Stimulated activated CD4-positive, alpha-beta T cell treated with anti-CD3 and anti-CD28 coated beads, Interleukin-4, amount 100 ng/mL, for 24 hours (primary cell): ENCODE measurements around the gene ACBD6.

ENCODE experiments used
- DNase-seq: peaks from one replicate; pipeline ENCODE4 v3.0.0-alpha.2; 2020

Gene ACBD6

DNA sequence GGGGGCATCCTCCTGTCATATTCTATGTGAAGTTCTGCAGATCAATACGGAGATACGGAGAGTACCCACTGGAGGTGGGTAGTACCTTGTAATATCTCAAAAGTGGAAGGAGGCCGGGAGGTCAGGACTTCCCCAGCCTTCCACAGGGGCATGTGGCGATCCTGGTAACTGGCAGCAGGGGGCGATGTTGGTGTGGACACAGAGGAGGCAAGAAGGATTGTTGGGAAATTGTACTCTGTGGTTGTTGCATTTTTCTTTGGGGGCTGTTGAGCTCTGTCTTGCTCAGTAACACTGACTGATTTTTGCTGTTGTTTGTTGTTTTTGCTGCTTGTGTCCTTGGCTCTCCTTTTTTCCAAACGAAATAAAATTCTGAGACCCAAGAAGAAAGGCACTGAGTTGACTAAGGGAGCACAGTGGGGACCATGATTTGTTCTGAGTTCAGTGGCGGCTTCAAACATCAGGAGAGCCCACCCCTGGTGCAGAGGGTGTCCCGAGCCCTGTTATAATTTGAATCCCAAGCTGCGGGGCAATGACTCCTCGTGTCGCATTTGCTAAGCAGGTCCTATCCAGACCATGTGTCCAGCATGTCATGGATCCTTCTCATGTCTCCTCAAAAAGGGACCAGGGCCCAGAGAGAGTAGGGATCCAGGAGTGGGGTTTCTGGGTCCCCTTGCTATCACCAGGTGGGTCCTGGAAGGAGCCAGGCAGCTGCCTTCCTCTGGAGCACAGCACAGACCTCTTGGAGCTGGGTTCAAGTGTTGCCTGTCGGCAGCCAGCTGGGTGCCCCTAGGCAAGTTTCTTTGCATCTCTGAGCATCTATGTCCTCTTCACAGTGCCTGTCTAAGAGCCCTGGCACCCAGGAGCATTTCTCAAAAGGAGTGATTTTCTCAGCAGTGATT, 249.5 kb downstream of the ACBD6 start:
- DNase-seq, result peak; percentile 74

DNA sequence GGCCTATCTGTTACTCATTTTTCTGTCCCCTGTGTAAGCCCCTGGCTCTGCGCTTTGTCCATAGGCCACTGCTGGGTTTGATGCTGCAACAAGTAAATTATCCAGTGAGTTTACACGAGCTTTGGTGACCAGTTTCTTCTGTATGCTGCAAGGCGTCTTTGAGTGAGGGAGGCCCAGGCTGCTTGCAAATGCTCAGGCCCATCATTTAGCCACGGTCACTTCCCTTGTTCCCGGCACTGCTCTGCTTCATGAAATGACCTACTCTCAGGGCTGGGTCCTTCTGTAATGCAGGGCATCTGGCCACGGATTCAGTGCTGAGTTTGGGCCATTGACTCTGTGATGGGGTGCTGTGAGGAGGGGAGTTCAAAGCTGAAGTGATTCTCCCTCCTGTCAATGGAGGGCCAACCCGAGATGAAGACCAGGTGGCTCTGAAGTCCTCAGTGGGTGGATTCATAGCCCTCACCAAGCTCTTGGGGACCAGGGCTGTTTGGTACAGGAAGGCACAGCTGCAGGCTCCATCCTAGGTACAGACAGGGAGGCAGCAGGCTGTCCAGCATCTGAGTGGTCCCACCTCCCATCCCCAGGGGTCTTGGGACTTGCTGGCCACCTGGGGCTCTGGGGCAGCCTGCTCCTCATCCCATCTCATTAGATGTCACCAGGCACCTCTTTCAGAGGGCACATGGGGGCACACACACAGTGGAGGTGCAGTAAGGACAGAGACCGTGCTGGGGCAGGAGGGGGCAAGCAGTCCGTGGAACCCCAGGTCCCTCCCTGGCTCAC, 250.7 kb downstream of the ACBD6 start:
- no peak for DNase-seq

DNA sequence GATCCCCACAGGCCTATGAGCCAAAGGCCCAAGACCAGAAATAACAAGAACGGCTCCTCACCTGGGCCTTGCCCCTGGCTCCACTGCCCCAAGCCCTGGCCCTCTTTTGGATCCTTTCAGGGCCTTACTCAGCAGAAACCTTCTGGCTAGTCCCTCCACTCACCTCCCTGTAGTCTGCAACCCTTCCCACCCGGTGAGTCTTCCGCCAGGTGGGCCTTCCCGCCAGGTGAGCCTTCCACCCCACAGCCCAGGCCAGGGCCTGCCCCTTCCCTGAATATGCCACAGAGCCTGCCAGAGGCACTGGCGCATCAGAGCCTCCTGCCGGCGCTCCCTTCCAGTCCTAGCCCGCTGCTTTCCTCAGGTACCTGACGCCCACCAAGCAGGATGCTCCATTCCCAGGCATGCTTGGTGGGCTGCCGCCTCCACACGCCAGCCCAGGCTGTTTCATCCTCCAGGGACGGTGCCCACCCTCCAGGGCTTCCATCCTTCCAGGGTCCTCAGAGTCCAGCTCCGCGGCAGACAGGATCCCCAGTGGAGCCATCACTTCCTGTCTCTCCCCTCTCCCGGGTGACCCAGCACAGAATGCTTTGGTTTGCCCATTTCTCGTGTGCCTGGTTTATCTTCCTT, 251.4 kb downstream of the ACBD6 start:
- no peak for DNase-seq

DNA sequence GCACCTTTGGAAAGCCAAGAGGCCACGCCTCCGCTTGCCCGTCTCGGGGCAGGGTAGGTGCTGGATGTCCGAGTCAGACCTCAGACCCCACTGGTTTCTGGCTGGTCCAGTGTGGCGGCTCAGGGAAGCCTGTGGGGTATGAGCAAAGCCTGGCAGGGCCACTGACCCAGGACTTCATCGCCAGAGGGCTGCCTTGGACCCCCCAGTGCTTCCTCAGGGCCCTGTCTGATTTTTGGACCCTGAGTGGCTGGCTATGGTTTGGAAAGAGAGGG, 251.9 kb downstream of the ACBD6 start:
- DNase-seq, result no peak

DNA sequence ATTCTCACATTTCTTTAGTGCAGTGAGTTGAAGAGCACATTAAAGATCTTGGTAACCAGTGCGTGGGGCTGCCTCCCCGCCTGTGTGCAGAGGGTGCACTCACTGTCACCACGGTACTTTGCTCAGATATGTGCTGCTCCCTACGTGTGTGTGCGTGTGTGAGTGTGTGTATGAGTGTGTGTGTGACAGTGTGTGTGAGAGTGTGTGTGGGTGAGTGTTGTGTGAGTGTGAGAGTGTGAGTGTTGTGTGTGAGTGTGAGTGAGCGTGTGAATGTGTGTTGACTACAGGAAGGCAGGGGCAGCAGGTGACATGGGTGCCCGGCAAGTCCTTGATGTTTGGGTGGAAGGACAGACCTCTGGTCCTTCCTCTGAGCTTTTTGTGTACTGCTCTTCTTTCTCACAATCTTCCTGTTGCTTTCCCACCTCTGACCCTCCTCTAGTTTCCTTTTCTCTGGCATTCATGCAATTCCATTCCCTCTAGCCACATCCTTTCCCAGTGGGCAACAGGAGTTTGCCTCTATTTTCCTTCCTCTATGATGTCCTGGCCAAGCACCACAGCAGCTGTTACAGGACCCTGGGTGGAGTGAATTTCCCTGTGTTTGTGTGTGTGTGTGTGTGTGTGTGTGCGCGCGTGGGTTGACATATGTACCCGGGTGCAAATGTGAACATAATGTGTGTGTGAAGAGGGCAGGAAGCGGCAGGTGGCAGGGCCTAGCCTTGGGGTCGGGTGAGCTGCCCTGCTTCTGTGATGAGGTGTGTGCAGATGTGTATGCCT, 252.5 kb downstream of the ACBD6 start:
- no peak for DNase-seq

DNA sequence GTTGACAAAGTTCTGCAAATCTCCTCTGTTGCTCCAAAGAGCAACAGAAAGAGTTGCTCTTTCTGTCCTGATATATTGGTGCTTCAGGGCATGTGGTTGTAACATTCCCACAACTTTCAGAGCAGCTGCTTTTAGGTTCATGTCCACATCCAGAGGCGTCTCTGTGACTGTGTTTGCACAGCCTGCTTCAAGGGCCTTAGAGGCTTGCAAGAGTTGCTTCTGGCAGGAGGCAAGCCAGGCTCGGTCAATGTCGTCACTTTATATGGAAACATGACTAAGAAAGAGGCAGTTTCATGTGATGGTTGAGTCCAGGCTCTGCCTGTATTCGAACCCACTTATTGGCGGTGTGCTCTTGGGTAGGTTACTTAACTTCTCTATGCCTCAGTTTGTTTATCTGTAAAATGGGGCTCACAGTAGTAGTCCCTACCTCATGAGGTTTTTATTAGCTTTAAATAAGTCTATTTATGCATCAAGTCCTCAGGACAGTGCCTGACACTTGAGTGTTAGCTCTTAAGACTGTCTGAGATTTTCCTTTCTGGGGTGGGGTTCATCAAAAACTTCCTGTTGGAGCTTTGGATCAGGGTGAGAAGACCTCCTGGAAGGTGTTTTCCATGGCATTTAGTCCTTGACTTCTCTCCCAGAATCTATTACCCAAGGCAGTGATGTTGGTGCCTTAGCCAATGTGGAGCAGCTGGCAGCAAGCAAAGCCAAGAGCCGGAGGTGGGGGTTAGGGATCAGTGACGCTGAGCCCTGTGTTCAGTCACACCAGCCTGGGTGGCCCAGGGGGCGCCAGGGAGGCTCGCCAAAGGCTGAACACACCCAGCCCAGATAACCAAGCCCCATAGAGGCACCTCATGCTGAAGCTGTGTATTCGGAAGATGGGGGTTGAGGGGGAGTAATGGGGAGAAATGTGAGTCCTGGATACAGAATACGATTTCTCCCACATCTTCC, 253.4 kb downstream of the ACBD6 start:
- no peak for DNase-seq

DNA sequence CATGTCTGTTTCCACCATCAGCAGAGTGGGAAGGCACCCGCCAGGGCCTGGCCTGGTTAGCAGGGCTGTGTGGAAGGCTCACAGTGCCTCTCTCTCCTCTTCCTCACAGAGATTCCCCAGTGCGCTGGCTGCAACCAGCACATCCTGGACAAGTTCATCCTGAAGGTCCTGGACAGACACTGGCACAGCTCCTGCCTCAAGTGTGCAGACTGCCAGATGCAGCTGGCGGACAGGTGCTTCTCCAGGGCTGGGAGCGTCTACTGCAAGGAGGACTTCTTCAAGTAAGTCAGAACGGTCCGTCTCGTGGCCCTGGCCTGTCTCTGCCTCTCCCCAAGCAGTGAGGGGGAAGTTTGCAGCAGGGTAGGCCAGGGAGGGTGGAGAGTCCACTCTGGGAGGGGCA, 254.2 kb downstream of the ACBD6 start:
- DNase-seq, result no peak

DNA sequence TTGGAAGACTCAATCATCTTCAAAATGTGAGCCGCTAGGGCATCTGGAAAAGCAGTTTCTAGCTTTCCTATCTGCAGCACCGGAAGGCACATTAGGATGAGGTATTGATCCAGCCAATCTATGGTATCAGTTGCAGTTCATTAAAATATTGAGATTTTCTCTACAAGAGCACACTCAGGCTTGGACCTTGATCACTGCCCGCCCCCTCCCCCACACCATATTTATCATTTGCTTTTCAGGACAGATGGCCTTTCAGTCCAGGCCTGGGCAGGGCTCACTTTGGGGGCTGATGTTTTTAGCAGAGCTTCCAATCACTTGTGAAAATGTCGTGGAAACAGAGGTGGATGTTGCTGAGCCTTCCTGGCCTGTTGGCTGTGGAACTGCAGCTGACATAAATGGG, 254.8 kb downstream of the ACBD6 start:
- DNase-seq, result no peak

DNA sequence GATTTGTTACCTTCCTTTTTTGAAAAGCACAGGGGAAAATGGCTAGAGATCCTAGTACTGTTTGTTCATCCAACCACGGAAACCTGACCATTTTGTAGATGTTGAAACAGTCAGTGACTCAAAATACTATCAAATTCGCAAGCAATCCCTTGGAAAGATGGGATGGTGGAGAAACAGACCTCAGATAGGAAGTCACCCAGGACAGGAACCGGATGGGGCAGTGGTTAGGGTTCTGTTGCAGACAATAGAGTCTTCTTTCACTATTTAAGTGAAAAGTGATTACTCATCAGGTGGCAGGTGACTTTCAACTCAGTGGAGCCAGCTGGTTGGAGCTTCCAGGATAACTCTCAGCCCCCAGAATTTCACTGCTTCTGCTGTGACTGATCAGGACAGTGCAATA, 255.3 kb downstream of the ACBD6 start:
- DNase-seq, result no peak

DNA sequence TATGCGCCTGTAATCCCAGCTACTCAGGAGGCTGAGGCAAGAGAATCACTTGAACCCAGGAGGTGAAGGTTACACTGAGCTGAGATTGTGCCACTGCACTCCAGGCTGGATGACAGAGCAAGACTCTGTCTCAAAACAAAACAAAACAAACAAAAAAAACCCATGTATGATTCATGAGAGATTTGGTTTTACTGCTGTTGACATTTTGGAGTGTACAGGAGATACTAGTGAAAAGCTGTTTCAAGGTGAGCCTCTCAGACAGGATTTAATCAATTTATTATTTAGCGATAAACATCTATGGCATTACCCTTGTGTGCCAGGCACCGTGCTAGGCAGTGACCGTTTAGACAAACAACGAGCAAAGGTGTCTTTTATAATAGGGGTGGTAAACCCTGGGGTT, 255.8 kb downstream of the ACBD6 start:
- DNase-seq, result no peak

DNA sequence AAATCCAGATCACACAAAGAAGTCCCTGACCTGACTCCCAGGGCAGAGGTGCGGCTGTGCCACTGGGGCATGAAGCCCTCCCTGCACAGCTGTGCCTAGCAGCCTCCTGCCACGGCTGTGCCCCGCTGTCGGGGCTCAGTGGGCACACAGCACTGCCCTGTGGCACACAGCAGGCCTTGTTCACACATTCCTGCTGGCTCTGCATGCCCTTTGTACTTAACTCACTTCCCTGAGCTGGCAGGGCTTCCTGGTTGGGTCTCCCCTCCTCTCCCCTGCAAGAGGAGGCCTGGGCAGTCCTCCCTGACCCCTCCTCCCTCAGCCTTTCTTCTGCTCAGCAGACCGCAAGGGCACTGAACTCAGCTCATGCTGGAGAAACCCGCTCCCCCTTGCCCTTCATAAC, 257.5 kb downstream of the ACBD6 start:
- no peak for DNase-seq

DNA sequence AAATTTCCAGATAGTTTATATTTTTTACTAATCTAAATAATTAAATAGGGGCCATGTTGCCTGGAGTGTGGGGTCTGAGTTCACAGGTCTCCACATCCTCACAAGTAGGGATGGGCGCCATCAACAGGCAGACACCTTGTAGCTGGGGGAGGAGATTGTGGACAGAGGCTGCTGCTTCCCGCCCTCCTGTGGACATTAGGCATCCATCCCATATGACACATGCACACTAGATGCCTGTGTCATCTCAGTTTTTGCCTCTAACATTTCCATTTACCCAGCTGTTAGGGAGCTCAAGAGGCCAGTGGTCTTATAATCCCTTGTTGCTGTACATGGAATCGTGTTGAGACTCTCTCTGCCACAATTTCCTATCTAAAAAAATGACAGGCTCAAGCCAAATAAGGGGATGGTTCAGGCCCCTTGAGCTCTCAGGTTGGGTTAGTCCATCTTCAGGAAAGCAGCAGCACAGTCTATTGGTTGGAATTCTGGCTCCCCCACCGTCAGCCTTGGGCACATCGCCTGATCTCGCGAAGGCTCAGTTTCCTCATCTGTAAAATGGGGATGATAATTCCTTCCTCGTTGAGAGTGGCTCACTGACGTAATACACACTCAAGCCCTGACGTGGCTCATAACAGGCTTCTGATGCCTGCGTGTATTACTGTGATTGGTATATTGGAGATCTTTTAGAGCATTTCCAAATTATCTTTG, 258.7 kb downstream of the ACBD6 start:
- DNase-seq, result no peak

DNA sequence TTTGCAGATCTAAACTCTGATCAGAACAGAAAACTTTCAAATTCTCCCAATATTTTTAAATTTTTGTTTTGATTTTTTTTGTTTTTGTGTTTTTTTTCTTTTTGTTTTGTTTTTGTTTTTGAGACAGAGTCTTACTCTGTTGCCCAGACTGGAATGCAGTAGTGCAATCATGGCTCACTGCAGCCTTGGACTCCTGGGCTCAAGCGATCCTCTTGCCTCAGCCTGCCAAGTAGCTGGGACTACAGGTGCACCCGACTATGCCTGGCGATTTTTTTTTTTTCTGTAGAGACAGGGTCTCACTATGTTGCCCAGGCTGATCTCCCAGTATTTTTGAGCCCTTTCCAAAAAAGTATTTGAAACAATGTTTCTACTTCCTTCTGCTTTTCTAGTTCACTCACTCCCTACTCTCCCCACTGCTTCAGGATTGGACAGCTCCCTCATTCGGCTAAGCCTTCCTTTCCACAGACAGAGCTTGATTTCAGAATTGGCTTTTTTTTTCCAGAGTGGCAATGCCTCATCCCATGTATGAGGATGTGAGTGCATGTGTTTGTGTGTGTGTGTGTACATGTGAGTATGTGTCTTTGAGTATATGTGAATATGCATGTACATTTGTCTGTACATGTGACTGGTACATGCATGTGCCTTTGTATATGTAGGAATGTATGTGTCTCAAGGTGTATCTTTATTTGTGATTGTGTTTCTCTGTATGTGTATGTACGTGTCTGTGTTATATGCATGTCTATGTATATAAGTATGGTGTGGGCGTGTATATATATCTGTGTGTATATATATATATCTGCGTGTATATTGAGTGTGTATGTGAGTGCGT, 260.4 kb downstream of the ACBD6 start:
- DNase-seq, result no peak

DNA sequence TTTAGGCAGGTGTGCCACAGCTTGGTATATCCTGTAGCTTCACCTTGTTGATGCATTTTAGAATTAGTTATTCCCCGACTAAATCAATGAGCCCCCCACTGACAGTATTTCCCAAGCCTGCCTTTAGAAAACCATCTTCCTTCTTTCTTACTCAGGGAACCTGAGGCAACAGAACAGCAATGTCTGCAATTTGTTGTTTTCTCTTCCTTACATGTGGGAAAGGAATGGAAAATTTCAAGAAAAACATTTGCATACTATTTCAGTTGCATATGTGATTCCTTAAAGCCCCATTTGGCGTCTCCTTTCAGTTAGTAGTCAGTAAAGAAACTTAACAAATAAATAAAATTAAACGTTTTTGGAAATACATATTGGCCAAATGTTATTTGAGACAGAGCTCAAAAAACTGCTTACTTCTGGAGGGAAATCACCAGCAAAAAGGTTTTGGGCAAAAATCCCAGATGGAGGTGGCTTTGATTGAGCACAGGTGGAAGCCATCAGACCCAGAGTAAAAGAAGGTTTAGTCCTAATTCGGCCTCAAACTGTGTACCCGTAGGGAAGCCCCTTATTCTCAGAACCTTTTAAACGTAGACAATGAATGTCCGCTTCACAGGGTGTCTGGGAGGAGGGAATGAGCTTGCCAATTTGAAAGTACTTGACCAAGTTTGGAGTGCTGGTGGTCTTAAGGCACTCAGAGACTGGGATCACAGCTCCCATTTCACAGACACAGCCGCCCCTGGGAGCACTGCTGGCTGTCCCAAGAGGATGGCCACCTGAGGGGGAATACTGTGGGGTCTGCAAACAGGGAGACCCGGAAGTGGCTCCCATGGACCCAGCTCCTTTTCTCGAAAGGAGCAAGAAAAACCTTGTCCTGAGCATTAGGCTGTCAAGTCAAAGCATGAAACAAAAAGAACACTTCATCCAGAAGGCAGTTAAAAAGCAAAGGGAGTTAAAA, 263.0 kb downstream of the ACBD6 start:
- DNase-seq, result no peak

DNA sequence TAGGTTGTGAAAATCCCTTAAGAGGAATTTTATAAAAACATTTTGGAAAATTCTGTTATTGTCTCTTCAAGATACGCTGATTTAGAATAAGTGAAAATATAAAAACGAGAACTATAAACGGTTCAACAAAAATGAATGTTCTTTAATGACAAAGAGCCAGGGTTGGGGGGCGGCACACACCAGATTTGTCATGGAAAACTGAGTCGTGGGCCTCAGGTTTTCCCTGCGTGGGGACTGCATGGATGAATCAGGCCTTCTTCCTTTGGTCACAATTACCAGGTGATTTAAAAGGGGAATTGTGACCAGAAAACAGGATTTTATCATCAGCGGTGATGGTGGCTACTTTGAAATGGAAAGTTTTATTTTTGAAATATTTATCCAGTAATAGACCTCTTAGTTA, 263.7 kb downstream of the ACBD6 start:
- no peak for DNase-seq
